ENCODE measurements around the gene ATP5ME. TPM values are rescaled to one million over a fixed set of nuclear protein-coding genes. Genes with fewer than 3 reads are reported as not detected.
A peak's percentile ranks its signal among the peaks of the same experiment; 100 is the strongest.
"Not testable (repeated sequence)": the region's sequence is repeated elsewhere in the genome, so short reads cannot be mapped to it uniquely, and the experiment has no call there.

ATP5ME gene
- total and polyA plus RNA-seq, 2 donors (not counting 1 experiment from before 2014, with no cell fraction given): 257 to 356 TPM

GRCh38 chr4:673349-674091, 556 bp downstream of the ATP5ME start:
- H3K27ac ChIP-seq (ENCODE audit: insufficient read depth, low read length): peak overlapping the region; percentile 44
- H3K27me3 ChIP-seq (ENCODE audit: control insufficient read depth, insufficient read depth, low read length): no peaks in the 10 kb centered on the region
- peaks cover 4% of the 10 kb centered on the region for H3K4me1 ChIP-seq (ENCODE audit: control insufficient read depth, extremely low read depth, insufficient read depth, low read length)
- peak overlapping the region; percentile 23 for H2AFZ ChIP-seq (ENCODE audit: low read length)
- TF ChIP-seq EZH2 (IDR thresholded peaks at IDR 0.05; ENCODE audit: low read length, missing control alignments) (no peak), CTCF (conservative IDR thresholded peaks at IDR 0.05 in 1 of 2, IDR thresholded peaks at IDR 0.05 in 1 of 2; ENCODE audit: low read depth in 1 of 2, low read length in 2 of 2) (no peak)
- peak overlapping the region; percentile 99 for H3K4me2 ChIP-seq (ENCODE audit: extremely low read depth, insufficient read depth, low read length)
- H3K36me3 ChIP-seq (ENCODE audit: control insufficient read depth, insufficient read depth, low read length): peaks cover 9% of the 10 kb centered on the region
- H4K20me1 ChIP-seq (ENCODE audit: control insufficient read depth, extremely low read depth, insufficient read depth, low read length): no peaks in the 10 kb centered on the region
- peaks cover 13% of the 10 kb centered on the region for H3K79me2 ChIP-seq (ENCODE audit: control insufficient read depth, insufficient read depth, low read length)
- H3K9ac ChIP-seq (ENCODE audit: insufficient read depth, low read length): peak overlapping the region; percentile 74
- H3K4me3 ChIP-seq (replicated peaks in 1 of 4; ENCODE audit: control extremely low read depth in 1 of 4, insufficient read depth in 1 of 4, low read depth in 3 of 4, low read length in 4 of 4): peak overlapping the region; percentile 84 to 99 (median 94)
- no peak for DNase-seq (ENCODE audit: low read depth in 2 of 2)
- H3K9me3 ChIP-seq (ENCODE audit: control insufficient read depth, insufficient read depth, low read depth, low read length): no peaks in the 10 kb centered on the region

GRCh38 chr4:671769-672168, 2.3 kb downstream of the ATP5ME start:
- Histone ChIP-seq H4K20me1 (ENCODE audit: control insufficient read depth, extremely low read depth, insufficient read depth, low read length) (no peaks in the 10 kb centered on the region), H3K79me2 (ENCODE audit: control insufficient read depth, insufficient read depth, low read length) (peaks cover 13% of the 10 kb centered on the region), H3K9me3 (ENCODE audit: control insufficient read depth, insufficient read depth, low read depth, low read length) (no peaks in the 10 kb centered on the region), H3K9ac (ENCODE audit: insufficient read depth, low read length) (no peak overlapping the region), H3K4me3 (replicated peaks in 1 of 4; ENCODE audit: control extremely low read depth in 1 of 4, insufficient read depth in 1 of 4, low read depth in 3 of 4, low read length in 4 of 4) (no peak overlapping the region), H3K36me3 (ENCODE audit: control insufficient read depth, insufficient read depth, low read length) (peaks cover 9% of the 10 kb centered on the region), H3K4me2 (ENCODE audit: extremely low read depth, insufficient read depth, low read length) (no peak overlapping the region), H2AFZ (ENCODE audit: low read length) (no peak overlapping the region), H3K4me1 (ENCODE audit: control insufficient read depth, extremely low read depth, insufficient read depth, low read length) (peaks cover 4% of the 10 kb centered on the region), H3K27ac (ENCODE audit: insufficient read depth, low read length) (no peak overlapping the region), H3K27me3 (ENCODE audit: control insufficient read depth, insufficient read depth, low read length) (no peaks in the 10 kb centered on the region)
- TF ChIP-seq CTCF (conservative IDR thresholded peaks at IDR 0.05 in 1 of 2, IDR thresholded peaks at IDR 0.05 in 1 of 2; ENCODE audit: low read depth in 1 of 2, low read length in 2 of 2): no peak
- no peak for TF ChIP-seq EZH2 (IDR thresholded peaks at IDR 0.05; ENCODE audit: low read length, missing control alignments)
- DNase-seq (ENCODE audit: low read depth in 2 of 2): no peak

- not testable (repeated sequence) for H3K27me3 ChIP-seq (ENCODE audit: control insufficient read depth, insufficient read depth, low read length); H3K27ac ChIP-seq (ENCODE audit: insufficient read depth, low read length); H4K20me1 ChIP-seq (ENCODE audit: control insufficient read depth, extremely low read depth, insufficient read depth, low read length); DNase-seq (ENCODE audit: low read depth in 2 of 2); H3K9ac ChIP-seq (ENCODE audit: insufficient read depth, low read length); H3K4me3 ChIP-seq (replicated peaks in 1 of 4; ENCODE audit: control extremely low read depth in 1 of 4, insufficient read depth in 1 of 4, low read depth in 3 of 4, low read length in 4 of 4); H3K9me3 ChIP-seq (ENCODE audit: control insufficient read depth, insufficient read depth, low read depth, low read length); H3K4me2 ChIP-seq (ENCODE audit: extremely low read depth, insufficient read depth, low read length); H3K4me1 ChIP-seq (ENCODE audit: control insufficient read depth, extremely low read depth, insufficient read depth, low read length); H3K79me2 ChIP-seq (ENCODE audit: control insufficient read depth, insufficient read depth, low read length); H3K36me3 ChIP-seq (ENCODE audit: control insufficient read depth, insufficient read depth, low read length); H2AFZ ChIP-seq (ENCODE audit: low read length)
These were observed 4.1 kb downstream of the ATP5ME start for GRCh38 chr4:669806-670559.

GRCh38 chr4:668219-668618, 5.9 kb downstream of the ATP5ME start:
- H3K9me3 ChIP-seq (ENCODE audit: control insufficient read depth, insufficient read depth, low read depth, low read length); H3K79me2 ChIP-seq (ENCODE audit: control insufficient read depth, insufficient read depth, low read length); H3K27ac ChIP-seq (ENCODE audit: insufficient read depth, low read length); DNase-seq (ENCODE audit: low read depth in 2 of 2); H3K36me3 ChIP-seq (ENCODE audit: control insufficient read depth, insufficient read depth, low read length); H3K4me1 ChIP-seq (ENCODE audit: control insufficient read depth, extremely low read depth, insufficient read depth, low read length); H3K4me3 ChIP-seq (replicated peaks in 1 of 4; ENCODE audit: control extremely low read depth in 1 of 4, insufficient read depth in 1 of 4, low read depth in 3 of 4, low read length in 4 of 4); H3K27me3 ChIP-seq (ENCODE audit: control insufficient read depth, insufficient read depth, low read length); H4K20me1 ChIP-seq (ENCODE audit: control insufficient read depth, extremely low read depth, insufficient read depth, low read length); H3K9ac ChIP-seq (ENCODE audit: insufficient read depth, low read length); H2AFZ ChIP-seq (ENCODE audit: low read length); H3K4me2 ChIP-seq (ENCODE audit: extremely low read depth, insufficient read depth, low read length): not testable (repeated sequence)

All from fibroblast of lung (primary cell).